ENCODE data around the gene CSPG4.
A peak's percentile ranks its signal among the peaks of the same experiment; 100 is the strongest.

Gene CSPG4

DNA sequence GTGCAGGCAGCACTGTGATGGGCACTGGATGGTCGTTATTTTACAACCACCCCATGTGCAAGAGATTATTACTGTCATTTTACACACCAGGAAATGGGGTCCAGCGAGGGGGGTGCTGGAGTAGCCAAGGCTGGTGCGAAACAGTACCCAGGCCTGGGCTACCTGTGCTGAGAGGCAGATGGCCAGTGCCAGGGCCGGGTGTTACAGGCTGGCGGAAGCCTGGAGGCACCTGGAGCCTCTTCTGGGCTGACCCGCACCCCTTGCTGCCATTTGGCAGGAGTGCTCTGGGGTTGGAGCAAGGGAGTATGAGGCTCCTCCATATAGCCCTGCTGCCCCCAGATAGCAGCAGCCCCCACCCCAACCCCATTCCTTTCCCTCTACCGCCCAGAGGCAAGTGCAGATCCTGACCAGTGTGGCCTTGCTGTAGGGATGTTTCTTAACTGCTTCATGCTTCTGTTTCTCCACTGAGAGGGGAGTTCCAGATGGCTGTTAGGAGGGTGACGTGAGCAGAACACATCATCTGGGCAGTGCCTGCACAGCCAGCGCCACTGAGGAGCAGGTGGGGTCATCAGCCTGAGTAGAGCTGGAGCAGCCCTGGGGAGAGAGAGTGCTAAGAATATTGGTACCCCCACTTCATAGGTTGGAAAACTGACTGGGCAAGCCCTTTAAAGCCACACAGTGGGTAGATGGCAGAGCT lies 49.7 kb downstream of the CSPG4 start:
- H3K4me3 ChIP-seq (ENCODE audit: control insufficient read depth, low read depth, low read length) = no peak overlapping the region
- DNase-seq (ENCODE audit: low read depth) = no peak
- TF ChIP-seq, protein P1, sequence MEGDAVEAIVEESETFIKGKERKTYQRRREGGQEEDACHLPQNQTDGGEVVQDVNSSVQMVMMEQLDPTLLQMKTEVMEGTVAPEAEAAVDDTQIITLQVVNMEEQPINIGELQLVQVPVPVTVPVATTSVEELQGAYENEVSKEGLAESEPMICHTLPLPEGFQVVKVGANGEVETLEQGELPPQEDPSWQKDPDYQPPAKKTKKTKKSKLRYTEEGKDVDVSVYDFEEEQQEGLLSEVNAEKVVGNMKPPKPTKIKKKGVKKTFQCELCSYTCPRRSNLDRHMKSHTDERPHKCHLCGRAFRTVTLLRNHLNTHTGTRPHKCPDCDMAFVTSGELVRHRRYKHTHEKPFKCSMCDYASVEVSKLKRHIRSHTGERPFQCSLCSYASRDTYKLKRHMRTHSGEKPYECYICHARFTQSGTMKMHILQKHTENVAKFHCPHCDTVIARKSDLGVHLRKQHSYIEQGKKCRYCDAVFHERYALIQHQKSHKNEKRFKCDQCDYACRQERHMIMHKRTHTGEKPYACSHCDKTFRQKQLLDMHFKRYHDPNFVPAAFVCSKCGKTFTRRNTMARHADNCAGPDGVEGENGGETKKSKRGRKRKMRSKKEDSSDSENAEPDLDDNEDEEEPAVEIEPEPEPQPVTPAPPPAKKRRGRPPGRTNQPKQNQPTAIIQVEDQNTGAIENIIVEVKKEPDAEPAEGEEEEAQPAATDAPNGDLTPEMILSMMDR (IDR thresholded peaks at IDR 0.05; ENCODE audit: control insufficient read depth, insufficient read depth, low read depth, low read length, missing control alignments) = no peak

DNA sequence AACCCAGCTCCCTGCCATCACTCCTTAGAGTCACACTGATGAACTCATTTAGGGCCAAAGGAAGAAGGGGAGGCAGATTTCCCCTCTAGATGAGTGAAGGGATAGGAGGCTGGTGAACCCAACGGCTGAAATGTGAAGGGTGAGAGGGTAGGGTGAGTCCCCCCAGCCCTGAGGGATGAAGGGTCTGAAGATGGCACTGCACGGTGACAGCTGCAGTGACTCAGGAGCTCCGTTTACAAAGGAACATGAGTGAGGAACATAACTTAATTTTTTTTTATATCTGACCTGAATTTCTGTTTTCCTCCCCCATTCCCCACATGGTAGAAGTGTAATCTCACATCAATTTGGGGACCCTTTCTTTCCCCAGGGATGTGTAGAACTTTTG lies 50.9 kb downstream of the CSPG4 start:
- H3K4me3 ChIP-seq (ENCODE audit: control insufficient read depth, low read depth, low read length) = no peak overlapping the region
- no peak for DNase-seq (ENCODE audit: low read depth)
- TF ChIP-seq, protein P1 (IDR thresholded peaks at IDR 0.05; ENCODE audit: control insufficient read depth, insufficient read depth, low read depth, low read length, missing control alignments) = no peak

DNA sequence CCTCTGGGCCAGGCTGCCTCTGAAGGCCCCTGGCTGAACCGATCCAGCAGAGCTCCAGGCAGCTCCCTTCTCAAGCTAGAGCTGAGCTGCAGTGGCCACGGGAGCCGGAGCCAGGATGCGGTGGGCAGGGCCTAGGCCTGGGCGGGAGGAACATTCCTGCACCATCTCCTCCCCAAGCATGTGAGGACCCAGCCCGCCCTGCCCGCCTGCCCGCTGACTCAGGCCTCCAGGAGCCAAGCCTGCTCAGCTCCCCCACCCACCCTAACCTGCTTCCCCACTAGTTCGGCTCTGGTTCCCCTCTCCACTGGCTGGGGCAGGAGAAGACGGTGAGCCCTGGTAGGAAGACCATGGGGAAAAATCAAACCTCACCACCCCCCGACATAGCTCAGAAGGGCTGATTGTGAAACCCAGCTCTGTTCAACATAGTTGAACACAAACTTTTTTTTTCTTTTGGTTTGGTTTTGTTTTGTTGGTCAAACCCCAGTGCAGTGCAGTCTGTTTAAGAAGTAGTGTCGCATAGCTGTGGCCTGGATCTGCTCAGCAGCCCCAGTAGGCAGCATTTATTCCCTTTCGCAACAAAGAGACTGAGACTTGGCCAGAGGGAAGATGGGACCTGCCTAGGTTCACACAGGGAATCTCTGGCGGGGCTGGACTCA lies 51.4 kb downstream of the CSPG4 start:
- TF ChIP-seq, protein P1 (IDR thresholded peaks at IDR 0.05; ENCODE audit: control insufficient read depth, insufficient read depth, low read depth, low read length, missing control alignments) = no peak
- no peak overlapping the region for H3K4me3 ChIP-seq (ENCODE audit: control insufficient read depth, low read depth, low read length)
- DNase-seq (ENCODE audit: low read depth) = peak; percentile 77

DNA sequence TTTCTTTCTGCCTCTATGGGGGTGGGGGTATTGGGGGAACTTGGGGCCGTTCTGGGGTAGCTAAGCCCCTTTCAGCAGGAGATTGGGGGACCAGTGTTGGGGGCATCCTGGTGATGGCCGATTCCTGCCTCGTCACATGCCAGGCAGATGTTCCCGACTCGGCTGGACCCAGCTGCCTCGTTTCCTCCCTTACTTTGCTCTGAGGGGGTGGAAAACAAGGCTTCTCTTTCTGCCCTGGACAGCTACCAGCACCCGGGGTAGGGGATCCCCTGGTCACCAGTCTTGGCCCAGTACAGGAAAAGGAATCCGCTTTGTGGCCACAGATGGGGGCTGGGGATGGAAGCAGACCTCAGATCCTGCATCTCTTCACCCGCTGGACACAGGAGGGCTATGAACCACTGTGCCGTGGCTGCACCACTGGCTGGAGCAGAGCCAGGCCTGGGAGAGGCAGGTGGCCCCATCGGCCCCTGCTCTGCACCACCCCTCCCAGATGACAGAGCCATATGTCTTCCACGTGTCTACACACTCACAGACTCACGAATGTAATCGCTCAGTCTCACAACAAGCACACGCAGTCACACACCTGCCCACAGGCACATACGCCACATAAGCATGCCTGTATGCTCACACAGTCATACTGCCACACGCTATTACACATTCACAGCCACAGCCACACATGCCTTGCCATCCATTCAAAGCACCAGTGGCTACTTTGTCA lies 52.6 kb downstream of the CSPG4 start:
- TF ChIP-seq, protein P1 (IDR thresholded peaks at IDR 0.05; ENCODE audit: control insufficient read depth, insufficient read depth, low read depth, low read length, missing control alignments) = no peak
- no peak overlapping the region for H3K4me3 ChIP-seq (ENCODE audit: control insufficient read depth, low read depth, low read length)
- no peak for DNase-seq (ENCODE audit: low read depth)

DNA sequence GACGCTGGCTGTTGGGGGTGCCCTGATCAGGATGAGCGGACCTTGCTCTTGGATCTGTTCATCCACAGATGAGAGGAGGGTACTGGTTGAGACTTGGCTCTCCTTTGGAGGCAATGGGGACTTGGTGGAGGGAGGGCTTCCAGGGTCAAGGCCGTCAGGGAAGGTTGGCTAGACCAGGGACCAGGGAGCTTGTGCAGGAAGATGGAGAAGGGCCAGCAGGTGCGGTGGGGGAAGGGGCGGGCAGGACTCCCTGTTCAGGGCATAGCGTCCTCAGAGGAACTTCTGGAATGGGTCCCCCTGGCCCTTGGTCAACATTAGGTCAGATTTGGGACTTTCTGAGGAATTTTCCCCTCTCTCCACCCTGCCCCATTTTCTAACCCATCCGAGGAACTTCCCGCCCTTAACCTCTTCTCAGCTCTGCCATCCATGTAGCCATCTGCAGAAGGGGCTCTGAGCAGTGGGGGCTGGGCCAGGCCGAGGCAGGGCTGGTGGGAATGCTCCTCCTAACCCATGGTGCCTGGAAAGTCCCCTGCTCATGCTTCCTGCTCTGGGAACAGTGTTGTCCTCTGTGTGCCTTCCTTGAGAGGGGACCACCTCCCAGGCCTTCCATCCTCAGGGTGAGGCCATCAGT lies 53.4 kb downstream of the CSPG4 start:
- no peak for DNase-seq (ENCODE audit: low read depth)
- TF ChIP-seq, protein P1 (IDR thresholded peaks at IDR 0.05; ENCODE audit: control insufficient read depth, insufficient read depth, low read depth, low read length, missing control alignments) = no peak
- no peak overlapping the region for H3K4me3 ChIP-seq (ENCODE audit: control insufficient read depth, low read depth, low read length)

DNA sequence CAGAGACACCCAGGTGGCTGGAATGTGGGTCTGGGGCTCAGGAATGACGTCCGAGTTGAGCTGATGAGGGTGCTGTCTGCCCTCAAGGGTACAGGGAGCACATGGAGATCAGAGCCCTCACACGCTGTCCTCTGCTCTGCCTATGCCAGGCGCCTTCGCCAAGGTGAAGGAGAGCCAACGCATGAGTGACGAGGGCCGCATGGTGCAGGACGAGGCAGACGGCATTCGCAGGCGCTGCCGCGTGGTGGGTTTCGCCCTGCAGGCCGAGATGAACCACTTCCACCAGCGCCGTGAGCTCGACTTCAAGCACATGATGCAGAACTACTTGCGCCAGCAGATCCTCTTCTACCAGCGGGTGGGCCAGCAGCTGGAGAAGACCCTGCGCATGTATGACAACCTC lies 55.8 kb downstream of the CSPG4 start:
- H3K4me3 ChIP-seq (ENCODE audit: control insufficient read depth, low read depth, low read length) = no peak overlapping the region
- TF ChIP-seq, protein P1 (IDR thresholded peaks at IDR 0.05; ENCODE audit: control insufficient read depth, insufficient read depth, low read depth, low read length, missing control alignments) = no peak
- no peak for DNase-seq (ENCODE audit: low read depth)
